K562 treated with DMSO at 1 percent for 12 hours (cell line): ENCODE results near the gene LSM2. TPM values are rescaled to one million over a fixed set of nuclear protein-coding genes. Genes with fewer than 3 reads are reported as not detected.

Experiments used
- total RNA-seq: library from RNA; unstranded; fragments of 300-600 nt; gene quantifications from 2 replicates; pipeline ENCODE4 v1.2.3, GENCODE V29; 2022; ENCODE audit not compliant: insufficient read depth

Gene LSM2
- total RNA-seq, result 150 and 173 TPM in 2 replicates

DNA sequence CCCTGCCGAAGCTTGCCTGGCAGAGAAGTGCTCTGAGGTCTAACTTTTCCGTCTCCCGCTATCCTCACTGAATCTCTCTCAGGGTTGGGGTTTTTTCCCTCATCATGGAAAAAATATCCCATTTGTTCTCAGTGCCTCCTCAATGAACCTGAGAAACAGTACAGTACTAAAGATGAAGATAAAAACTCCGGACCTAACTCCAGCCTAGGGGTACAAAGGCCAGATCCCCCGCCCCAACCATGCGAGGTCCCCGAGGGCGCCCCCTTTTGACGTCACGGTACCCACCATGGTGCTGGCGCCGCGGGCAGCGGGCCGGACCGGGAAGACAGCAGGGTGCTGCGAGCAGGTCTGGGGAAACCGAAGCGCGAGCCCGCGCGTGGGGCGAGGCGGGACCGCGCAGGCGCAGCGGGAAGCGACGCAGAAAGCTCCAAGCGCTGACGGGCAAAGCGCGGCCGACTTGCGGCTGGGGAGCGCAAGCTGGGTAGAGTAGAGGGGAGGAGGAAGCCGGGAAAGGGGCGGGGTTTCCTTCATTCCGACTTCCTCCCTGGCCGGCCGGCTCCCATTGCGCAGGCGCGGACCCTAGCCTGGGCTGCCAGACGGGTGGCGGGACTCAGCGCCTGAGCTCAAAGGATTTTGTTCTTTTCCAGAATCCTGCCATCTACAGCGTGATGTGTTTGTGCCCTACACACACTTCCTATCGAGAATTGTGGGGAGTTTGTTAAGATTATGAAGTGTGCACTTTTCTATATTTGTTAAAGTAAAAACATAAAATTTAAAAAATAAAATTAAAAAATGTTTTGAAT, at the start of gene LSM2:
Gene LSM2, minus strand, starts transcription at position 497 of the 803 bp plus-strand sequence. Its CDS starts 209 bp downstream, at position 288.

DNA sequence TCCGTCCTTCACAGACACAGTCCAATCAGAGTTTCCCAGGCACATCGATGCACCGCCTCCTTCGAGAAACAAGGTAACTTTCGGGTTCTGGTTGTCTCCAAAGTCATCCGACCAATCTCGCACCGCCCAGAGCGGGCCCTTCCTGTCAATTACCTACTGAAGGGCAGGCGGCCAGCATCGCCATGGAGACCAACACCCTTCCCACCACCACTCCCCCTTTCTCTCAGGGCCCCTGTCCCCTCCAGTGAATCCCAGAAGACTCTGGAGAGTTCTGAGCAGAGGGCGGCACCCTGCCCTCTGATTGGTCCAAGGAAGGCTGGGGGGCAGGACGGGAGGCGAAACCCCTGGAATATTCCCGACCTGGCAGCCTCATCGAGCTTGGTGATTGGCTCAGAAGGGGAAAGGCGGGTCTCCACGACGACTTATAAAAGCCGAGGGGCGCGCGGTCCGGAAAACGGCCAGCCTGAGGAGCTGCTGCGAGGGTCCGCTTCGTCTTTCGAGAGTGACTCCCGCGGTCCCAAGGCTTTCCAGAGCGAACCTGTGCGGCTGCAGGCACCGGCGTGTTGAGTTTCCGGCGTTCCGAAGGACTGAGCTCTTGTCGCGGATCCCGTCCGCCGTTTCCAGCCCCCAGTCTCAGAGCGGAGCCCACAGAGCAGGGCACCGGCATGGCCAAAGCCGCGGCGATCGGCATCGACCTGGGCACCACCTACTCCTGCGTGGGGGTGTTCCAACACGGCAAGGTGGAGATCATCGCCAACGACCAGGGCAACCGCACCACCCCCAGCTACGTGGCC, 20.7 kb upstream of the LSM2 start, which contains the start of gene HSPA1B:
Gene HSPA1B, plus strand, starts transcription at position 453 of the 794 bp plus-strand sequence. Its CDS starts 213 bp downstream, at position 666.

DNA sequence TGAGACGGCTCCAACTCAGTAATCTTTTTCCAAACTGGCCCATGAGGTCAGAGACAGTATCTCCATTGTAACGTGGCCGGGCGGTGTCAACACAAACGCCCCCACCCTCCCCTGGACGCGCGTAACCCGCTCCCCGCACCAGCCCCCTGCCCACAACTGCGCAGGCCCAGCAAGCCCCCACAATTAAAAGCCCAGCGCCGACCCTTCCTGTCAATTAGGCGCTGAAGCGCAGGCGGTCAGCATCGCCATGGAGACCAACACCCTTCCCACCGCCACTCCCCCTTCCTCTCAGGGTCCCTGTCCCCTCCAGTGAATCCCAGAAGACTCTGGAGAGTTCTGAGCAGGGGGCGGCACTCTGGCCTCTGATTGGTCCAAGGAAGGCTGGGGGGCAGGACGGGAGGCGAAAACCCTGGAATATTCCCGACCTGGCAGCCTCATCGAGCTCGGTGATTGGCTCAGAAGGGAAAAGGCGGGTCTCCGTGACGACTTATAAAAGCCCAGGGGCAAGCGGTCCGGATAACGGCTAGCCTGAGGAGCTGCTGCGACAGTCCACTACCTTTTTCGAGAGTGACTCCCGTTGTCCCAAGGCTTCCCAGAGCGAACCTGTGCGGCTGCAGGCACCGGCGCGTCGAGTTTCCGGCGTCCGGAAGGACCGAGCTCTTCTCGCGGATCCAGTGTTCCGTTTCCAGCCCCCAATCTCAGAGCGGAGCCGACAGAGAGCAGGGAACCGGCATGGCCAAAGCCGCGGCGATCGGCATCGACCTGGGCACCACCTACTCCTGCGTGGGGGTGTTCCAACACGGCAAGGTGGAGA, 8.5 kb upstream of the LSM2 start, which contains the start of the genes HSPA1A and HSPA1L:
Gene HSPA1A, plus strand, starts transcription at position 519 of the 814 bp plus-strand sequence. Its CDS starts 214 bp downstream, at position 733.
Gene HSPA1L, minus strand, starts transcription at position 259 of the 814 bp plus-strand sequence. CDS start 3,311 bp downstream, outside the sequence.

GRCh38 chr6:31795616-31796298, 11.0 kb downstream of the LSM2 start, which contains the start of gene VARS1:
Gene VARS1, minus strand, starts transcription at chr6:31795752. Its CDS starts 535 bp downstream, at chr6:31795217.

DNA sequence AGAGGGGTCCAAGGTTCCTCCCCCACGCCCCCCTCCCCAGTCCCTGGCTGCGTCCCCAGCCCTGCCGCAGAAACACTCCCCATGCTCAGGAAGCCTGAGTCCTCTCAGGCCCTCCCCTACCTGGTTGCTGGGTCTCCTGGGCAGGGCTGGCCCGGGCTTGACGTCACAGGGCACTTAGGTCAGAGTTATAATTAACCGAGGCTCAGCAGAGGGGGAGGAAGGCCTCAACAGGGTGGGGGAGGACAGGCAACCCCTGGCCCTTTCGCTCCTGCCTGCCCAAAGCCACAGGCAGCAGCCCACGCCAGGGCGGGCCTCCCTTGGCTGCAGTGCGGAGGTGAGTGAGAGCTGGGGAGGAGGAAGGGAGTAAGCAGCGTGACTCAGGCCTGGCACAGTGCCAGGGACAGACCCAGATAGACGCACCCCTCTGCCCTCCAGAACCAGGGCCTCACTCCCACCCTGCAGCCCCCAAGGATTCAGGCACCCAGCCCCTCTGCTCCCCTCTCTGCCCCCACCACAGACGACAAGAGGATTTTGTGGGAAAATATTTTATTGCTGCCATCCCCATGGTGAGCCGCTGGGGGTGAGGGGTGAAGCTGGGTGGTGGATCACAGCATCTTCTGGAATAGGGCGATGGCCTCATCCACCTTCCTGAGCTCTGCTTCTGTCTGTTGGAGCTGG, 29.6 kb downstream of the LSM2 start, which contains the start of gene VWA7:
Gene VWA7, minus strand, starts transcription at position 340 of the 678 bp plus-strand sequence. CDS start 549 bp downstream, outside the sequence.

GRCh38 chr6:31762356-31762755, 44.4 kb downstream of the LSM2 start, which contains the start of gene SAPCD1:
Gene SAPCD1, plus strand, starts transcription at chr6:31762656. Its CDS starts 399 bp downstream, at chr6:31763055.

Other genes starting within 250 kb of the LSM2 start
- 1.2 TPM in 1 of 2 replicates, not detected in the other for gene LTA, start 234.7 kb downstream of the LSM2 start, total RNA-seq
- gene TNF, start 231.4 kb downstream of the LSM2 start, total RNA-seq, result not detected in 2 replicates
- 1.1 TPM in 1 of 2 replicates, not detected in the other for gene LTB, start 224.5 kb downstream of the LSM2 start, total RNA-seq
- 3.7 and 5.1 TPM in 2 replicates for gene LST1, start 220.7 kb downstream of the LSM2 start, total RNA-seq
- 2.2 TPM in 1 of 2 replicates, not detected in the other for gene NCR3, start 214.0 kb downstream of the LSM2 start, total RNA-seq
- 8.8 and 20.6 TPM in 2 replicates for gene AIF1, start 191.7 kb downstream of the LSM2 start, total RNA-seq
- 149 and 261 TPM in 2 replicates for gene PRRC2A, start 186.3 kb downstream of the LSM2 start, total RNA-seq
- 285 and 425 TPM in 2 replicates for gene BAG6, start 154.3 kb downstream of the LSM2 start, total RNA-seq
- 3.6 and 14.1 TPM in 2 replicates for gene APOM, start 151.1 kb downstream of the LSM2 start, total RNA-seq
- 22.4 and 35.6 TPM in 2 replicates for gene C6orf47, start 146.2 kb downstream of the LSM2 start, total RNA-seq
- gene GPANK1, start 142.0 kb downstream of the LSM2 start, total RNA-seq, result 48.9 and 50.1 TPM in 2 replicates
- gene CSNK2B, start 140.9 kb downstream of the LSM2 start, total RNA-seq, result 524 and 598 TPM in 2 replicates
- 2.1 and 12.9 TPM in 2 replicates for gene LY6G5B, start 137.0 kb downstream of the LSM2 start, total RNA-seq
- not detected in 2 replicates for gene LY6G5C, start 125.9 kb downstream of the LSM2 start, total RNA-seq
- 80.3 and 103 TPM in 2 replicates for gene ABHD16A, start 103.6 kb downstream of the LSM2 start, total RNA-seq
- gene LY6G6F, start 100.1 kb downstream of the LSM2 start, total RNA-seq, result not detected in 2 replicates
- not detected in 2 replicates for gene LY6G6D, start 91.6 kb downstream of the LSM2 start, total RNA-seq
- not detected in 2 replicates for gene LY6G6C, start 85.2 kb downstream of the LSM2 start, total RNA-seq
- not detected in 2 replicates for gene MPIG6B, start 83.6 kb downstream of the LSM2 start, total RNA-seq
- 45.6 and 57.2 TPM in 2 replicates for gene DDAH2, start 77.7 kb downstream of the LSM2 start, total RNA-seq
- 1,195 and 1,297 TPM in 2 replicates for gene CLIC1, start 70.4 kb downstream of the LSM2 start, total RNA-seq
- 14.8 and 39.6 TPM in 2 replicates for gene MSH5, start 67.0 kb downstream of the LSM2 start, total RNA-seq
- gene SAPCD1, start 44.3 kb downstream of the LSM2 start, total RNA-seq, result 6.8 and 8.2 TPM in 2 replicates
- 1.5 and 6.2 TPM in 2 replicates for gene VWA7, start 29.6 kb downstream of the LSM2 start, total RNA-seq
- gene VARS1, start 11.2 kb downstream of the LSM2 start, total RNA-seq, result 86.3 and 98.8 TPM in 2 replicates
- gene HSPA1L, start 8.3 kb upstream of the LSM2 start, total RNA-seq, result 3.4 and 6.2 TPM in 2 replicates
- 632 and 775 TPM in 2 replicates for gene HSPA1A, start 8.6 kb upstream of the LSM2 start, total RNA-seq
- 409 and 626 TPM in 2 replicates for gene HSPA1B, start 20.8 kb upstream of the LSM2 start, total RNA-seq
- 218 and 311 TPM in 2 replicates for gene NEU1, start 55.9 kb upstream of the LSM2 start, total RNA-seq
- 9.6 and 13.1 TPM in 2 replicates for gene SLC44A4, start 72.0 kb upstream of the LSM2 start, total RNA-seq
- 62.9 and 90.8 TPM in 2 replicates for gene EHMT2, start 90.7 kb upstream of the LSM2 start, total RNA-seq
- 3.8 and 4.7 TPM in 2 replicates for gene ZBTB12, start 95.1 kb upstream of the LSM2 start, total RNA-seq
- 8.2 and 11.3 TPM in 2 replicates for gene C2, start 120.8 kb upstream of the LSM2 start, total RNA-seq
- gene CFB, start 139.1 kb upstream of the LSM2 start, total RNA-seq, result 1.1 TPM in 1 of 2 replicates, not detected in the other
- 77.2 and 101 TPM in 2 replicates for gene NELFE, start 152.0 kb upstream of the LSM2 start, total RNA-seq
- 52.5 and 70.7 TPM in 2 replicates for gene SKIC2, start 152.2 kb upstream of the LSM2 start, total RNA-seq
- gene DXO, start 165.2 kb upstream of the LSM2 start, total RNA-seq, result 16.1 and 31.2 TPM in 2 replicates
- 1.9 and 6.4 TPM in 2 replicates for gene C4A, start 175.1 kb upstream of the LSM2 start, total RNA-seq
- gene C4B, start 207.8 kb upstream of the LSM2 start, total RNA-seq, result 3.6 and 5.9 TPM in 2 replicates
- gene CYP21A2, start 231.4 kb upstream of the LSM2 start, total RNA-seq, result 0.72 TPM in 1 of 2 replicates, not detected in the other